Endothelial cell of umbilical vein (primary cell): Measurements from ENCODE around the gene DGLUCY. TPM values are rescaled to one million over a fixed set of nuclear protein-coding genes. Genes with fewer than 3 reads are reported as not detected.

Experiments
- BruUV-seq: library from RNA; stranded (reverse); fragments of 400-500 nt; replicated peaks from 2 replicates; lab custom pipeline; 2021; lab: Mats Ljungman, UMichigan
- CTCF ChIA-PET: fragments of 300-600, 350-600 bp; sonication (Branson Sonifier 250); formaldehyde crosslinking; loops from one replicate; lab custom pipeline; 2021; ENCODE audit warnings: antibody characterized with exemption, inconsistent platforms; lab: Charles Lee
- POLR2A ChIA-PET: fragments of 300-600, 350-600 bp; sonication (Branson Sonifier 250); formaldehyde crosslinking; loops from one replicate; lab custom pipeline; 2021; ENCODE audit warnings: antibody characterized with exemption, inconsistent platforms; lab: Charles Lee
- DNase-seq: peaks from one replicate; pipeline ENCODE4 v3.0.0-alpha.2; 2011; ENCODE audit warnings: low read depth, low spot score
- FAIRE-seq: peaks from 2 replicates; lab custom pipeline; 2011; peaks lifted over from hg19 to GRCh38; lab: Jason Lieb, UNC
- H2AFZ ChIP-seq: 2 replicates; pipeline ENCODE4 v1.6.0; 2012; ENCODE audit warnings: low read depth, low read length, control low read depth, inconsistent platforms
- H3K27ac ChIP-seq: 2 replicates; pipeline ENCODE4 v1.5.1; 2011; ENCODE audit warnings: low read depth, mild to moderate bottlenecking, control low read depth, low read length, moderate library complexity; ENCODE audit not compliant: insufficient read depth
- H3K27me3 ChIP-seq, 2 experiments: 2 replicates each; pipeline versions ENCODE4 v1.6.0 to v1.6.1; 2011; ENCODE audit warnings: low read length in 2 of 2, mixed read lengths in 1 of 2; ENCODE audit not compliant: control insufficient read depth in 2 of 2, insufficient read depth in 2 of 2
- H3K36me3 ChIP-seq, 2 experiments: 2 replicates in 1 of 2; 3 replicates in 1 of 2; pipeline ENCODE4 v1.5.1; 2011; ENCODE audit warnings: low read length in 2 of 2, mild to moderate bottlenecking in 1 of 2, moderate library complexity in 1 of 2; ENCODE audit not compliant: control insufficient read depth in 2 of 2, insufficient read depth in 2 of 2; ENCODE audit errors: extremely low read depth in 1 of 2
- H3K4me1 ChIP-seq: 3 replicates; pipeline ENCODE4 v1.5.1; 2011; ENCODE audit warnings: mild to moderate bottlenecking, low read length; ENCODE audit not compliant: control insufficient read depth, insufficient read depth; ENCODE audit errors: extremely low read depth
- H3K4me2 ChIP-seq: 2 replicates; pipeline ENCODE4 v1.6.1; 2011; ENCODE audit warnings: low read length, control low read depth, mixed read lengths; ENCODE audit not compliant: insufficient read depth
- H3K4me3 ChIP-seq, 3 experiments: fragments of 200-600 bp in 1 of 3; sonication (generic), shearing (Covaris generic) in 1 of 3; replicated peaks in 1 of 3; 2 replicates each; pipeline ENCODE4 v1.5.1; 2011 to 2016; ENCODE audit warnings: control low read depth in 3 of 3, low read length in 3 of 3, mild to moderate bottlenecking in 2 of 3, inconsistent platforms in 1 of 3, low read depth in 1 of 3, moderate library complexity in 1 of 3; ENCODE audit not compliant: insufficient read depth in 1 of 3
- H3K79me2 ChIP-seq: 2 replicates; pipeline ENCODE4 v1.6.0; 2012; ENCODE audit warnings: low read length, inconsistent platforms; ENCODE audit not compliant: control insufficient read depth, insufficient read depth
- H3K9ac ChIP-seq: replicated peaks from 2 replicates; pipeline ENCODE3; 2011; ENCODE audit warnings: low read length, control low read depth; ENCODE audit not compliant: insufficient read depth; ENCODE audit errors: extremely low read depth
- H3K9me1 ChIP-seq: replicated peaks from 3 replicates; pipeline ENCODE4 v1.6.0; 2011; ENCODE audit warnings: mild to moderate bottlenecking, low read length; ENCODE audit not compliant: control insufficient read depth, insufficient read depth; ENCODE audit errors: extremely low read depth
- H3K9me3 ChIP-seq: replicated peaks from 2 replicates; pipeline ENCODE4 v1.5.1; 2012; ENCODE audit warnings: low read length, inconsistent platforms; ENCODE audit not compliant: control insufficient read depth, insufficient read depth
- H4K20me1 ChIP-seq: replicated peaks from 2 replicates; pipeline ENCODE3; 2011; ENCODE audit warnings: mild to moderate bottlenecking, low read length; ENCODE audit not compliant: control insufficient read depth, insufficient read depth; ENCODE audit errors: extremely low read depth
- CTCF ChIP-seq, 2 donors: IDR thresholded peaks; 1 replicate in 1 of 2; 2 replicates in 1 of 2; pipeline ENCODE4 v1.5.1; 2011; ENCODE audit warnings: low read length in 2 of 2, mild to moderate bottlenecking in 2 of 2, moderate library complexity in 2 of 2, control low read depth in 1 of 2, inconsistent platforms in 1 of 2, low read depth in 1 of 2; ENCODE audit not compliant: insufficient read depth in 1 of 2; ENCODE audit errors: extremely low read depth in 1 of 2
- EZH2 ChIP-seq: IDR thresholded peaks from 2 replicates; pipeline ENCODE4 v1.6.1; 2012; ENCODE audit warnings: borderline replicate concordance, low read depth, mild to moderate bottlenecking, moderate library complexity, low read length, inconsistent platforms; ENCODE audit not compliant: severe bottlenecking
- FOS ChIP-seq: IDR thresholded peaks from 2 replicates; pipeline ENCODE4 v1.6.1; 2011; ENCODE audit warnings: mild to moderate bottlenecking, low read length, moderate library complexity, borderline replicate concordance; ENCODE audit not compliant: insufficient read depth
- GATA2 ChIP-seq: IDR thresholded peaks from 2 replicates; pipeline ENCODE4 v1.7.0; 2011; ENCODE audit warnings: low read depth, mild to moderate bottlenecking, moderate library complexity, mixed read lengths, low read length; ENCODE audit not compliant: insufficient read length, insufficient read depth
- JUN ChIP-seq: IDR thresholded peaks from 2 replicates; pipeline ENCODE4 v1.6.1; 2011; ENCODE audit warnings: borderline replicate concordance, low read depth; ENCODE audit not compliant: insufficient read length, insufficient read depth
- MAX ChIP-seq: IDR thresholded peaks from 2 replicates; pipeline ENCODE4 v1.6.1; 2011; ENCODE audit not compliant: insufficient read depth, insufficient read length
- MYC ChIP-seq: IDR thresholded peaks from one replicate; pipeline ENCODE4 v1.6.1; 2011; ENCODE audit warnings: mild to moderate bottlenecking, low read depth, low read length
- POLR2A ChIP-seq: IDR thresholded peaks from 2 replicates; pipeline ENCODE4 v1.6.1; 2012; ENCODE audit warnings: low read depth, mild to moderate bottlenecking, control low read depth, low read length
- POLR2AphosphoS5 ChIP-seq: IDR thresholded peaks from 2 replicates; pipeline ENCODE4 v1.6.1; 2012; ENCODE audit warnings: low read depth, mild to moderate bottlenecking, control low read depth, low read length, moderate library complexity; ENCODE audit not compliant: insufficient read depth
- dilution Hi-C: fragments of 300-500 bp; cut with MboI; formaldehyde crosslinking; loops from one replicate; pipeline ENCODE4 v1.15.0; 2019; ENCODE audit warnings: low sequenced_read_pairs; ENCODE audit not compliant: extremely low pct_ligation_motif_present
- intact Hi-C: fragments of 100-400 bp; cut with micrococcal nuclease; formaldehyde crosslinking; loops from one replicate; pipeline ENCODE4 v1.10.0; 2022
- polyA plus RNA-seq, 4 experiments: library from polyadenylated mRNA; depleted of rRNA in 3 of 4; stranded (reverse) in 3 of 4; unstranded in 1 of 4; fragments of >200 nt; gene quantifications; 2 replicates each; pipeline versions ENCODE4 v1.2.1 to v1.2.3, GENCODE V29; 2011 to 2012; ENCODE audit warnings: missing spikeins in 1 of 4
- total RNA-seq: library from RNA; stranded (reverse); gene quantifications from 2 replicates; pipeline ENCODE4 v1.2.3, GENCODE V29; 2021

DGLUCY gene
- total and polyA plus RNA-seq, 2 donors (not counting 3 experiments of a cell fraction or from before 2014, with no cell fraction given): 40.9 to 65.6 TPM

GRCh38 chr14:91185721-91186120, 71.8 kb downstream of the DGLUCY start:
- POLR2A ChIA-PET: no interaction called here
- BruUV-seq: no TSS peak

GRCh38 chr14:91186515-91187066, 72.7 kb downstream of the DGLUCY start:
- no peaks in the 10 kb centered on the region for H4K20me1 ChIP-seq
- H3K9me3 ChIP-seq: no peaks in the 10 kb centered on the region
- no peak for FAIRE-seq
- POLR2A ChIA-PET: no interaction called here
- no peak overlapping the region for H3K27ac ChIP-seq
- CTCF ChIA-PET: interaction anchor here (0.9 kb wide), 1 partner anchor 284 kb away, joined by 3 read pairs; no protein-coding TSS in a partner anchor
- H3K79me2 ChIP-seq: no peaks in the 10 kb centered on the region
- BruUV-seq: no TSS peak
- intact Hi-C loops (no loop called here), dilution Hi-C loops (no loop called here)
- DNase-seq: no peak
- no peaks in the 10 kb centered on the region for H3K9me1 ChIP-seq
- H3K9ac ChIP-seq: no peak overlapping the region
- no peak overlapping the region for H3K4me3 ChIP-seq
- TF ChIP-seq EZH2 (no peak), JUN (no peak), GATA2 (no peak), MYC (no peak), POLR2AphosphoS5 (no peak), MAX (no peak), CTCF (IDR thresholded peaks at IDR 0.05; ENCODE audit: extremely low read depth in 1 of 2, insufficient read depth in 1 of 2, low read depth in 1 of 2, low read length in 2 of 2) (no peak), FOS (no peak), POLR2A (no peak)
- H3K4me2 ChIP-seq: no peak overlapping the region
- no peaks in the 10 kb centered on the region for H3K4me1 ChIP-seq
- H3K27me3 ChIP-seq: no peaks in the 10 kb centered on the region
- H3K36me3 ChIP-seq: peaks cover 0 to 40% of the 10 kb centered on the region in 2 experiments
- no peak overlapping the region for H2AFZ ChIP-seq

More at GRCh38 chr14:91185721-91186120, 71.8 kb downstream of the DGLUCY start:
- Histone ChIP-seq H3K4me1 (no peaks in the 10 kb centered on the region), H4K20me1 (no peaks in the 10 kb centered on the region), H3K27ac (no peak overlapping the region), H3K4me3 (no peak overlapping the region), H2AFZ (no peak overlapping the region), H3K9me1 (no peaks in the 10 kb centered on the region), H3K36me3 (peaks cover 0 to 38% of the 10 kb centered on the region in 2 experiments), H3K9ac (no peak overlapping the region), H3K27me3 (no peaks in the 10 kb centered on the region), H3K79me2 (no peaks in the 10 kb centered on the region), H3K9me3 (no peaks in the 10 kb centered on the region), H3K4me2 (no peak overlapping the region)
- TF ChIP-seq POLR2AphosphoS5: no peak
- TF ChIP-seq EZH2: no peak
- no peak for TF ChIP-seq POLR2A
- TF ChIP-seq JUN: no peak
- no peak for TF ChIP-seq MYC
- DNase-seq (no peak), FAIRE-seq (no peak)
- dilution Hi-C loops (no loop called here), intact Hi-C loops (no loop called here)
- CTCF ChIA-PET: interaction anchor here (0.9 to 1.9 kb wide), 4 partner anchors 8 to 283 kb away, joined by 3 to 10 read pairs (median 4); no protein-coding TSS in a partner anchor
